K562 (cell line): Measurements from ENCODE around the gene TPRG1L. TPM values are rescaled to one million over a fixed set of nuclear protein-coding genes. Genes with fewer than 3 reads are reported as not detected.

Source experiments
- ATAC-seq: fragments of 200-7000 bp; cut with Tn5 transposase; 3 replicates; pipeline ENCODE4 v1.9.1; 2020; ENCODE audit warnings: moderate library complexity
- BruUV-seq: library from RNA; stranded (reverse); fragments of 400-500 nt; replicated peaks from 2 replicates; lab custom pipeline; 2021; lab: Mats Ljungman, UMichigan
- CTCF ChIA-PET: fragments of 300-600 bp; formaldehyde crosslinking; extraction: SDS; loops from one replicate; lab custom pipeline; 2021; ENCODE audit warnings: low intra/inter-chr PET ratio; lab: Yijun Ruan, JAX
- POLR2A ChIA-PET: fragments of 300-600, 350-650 bp; sonication (Branson Sonifier 250); formaldehyde crosslinking; extraction: SDS; loops from one replicate; lab custom pipeline; 2021; ENCODE audit warnings: antibody characterized with exemption, inconsistent platforms; lab: Yijun Ruan, JAX
- DNase-seq, 4 experiments: peaks; one replicate each; pipeline versions ENCODE4 v3.0.0 to v3.0.0-alpha.2; 2011 to 2018; ENCODE audit warnings: low spot score in 3 of 4, mixed read lengths in 3 of 4; ENCODE audit errors: extremely low read depth in 1 of 4
- FAIRE-seq: peaks from 2 replicates; lab custom pipeline; 2011; peaks lifted over from hg19 to GRCh38; lab: Jason Lieb, UNC
- H2AFZ ChIP-seq: 2 replicates; pipeline ENCODE4 v1.6.0; 2011; ENCODE audit warnings: low read depth, low read length, control low read depth, inconsistent platforms
- H3K27ac ChIP-seq: fragments of 200-600 bp; 3 replicates; pipeline ENCODE4 v1.8.0; 2011; ENCODE audit warnings: low read depth, mild to moderate bottlenecking, control low read depth, inconsistent platforms, low read length, moderate library complexity, mixed read lengths; ENCODE audit errors: extremely low read depth
- H3K27me3 ChIP-seq, 2 experiments: fragments of 300-600 bp in 1 of 2; 2 replicates in 1 of 2; 3 replicates in 1 of 2; pipeline versions ENCODE4 v1.6.0 to v1.8.0; 2011; ENCODE audit warnings: inconsistent platforms in 2 of 2, low read length in 2 of 2, mild to moderate bottlenecking in 1 of 2, mixed read lengths in 1 of 2, moderate library complexity in 1 of 2; ENCODE audit not compliant: control insufficient read depth in 2 of 2, insufficient read depth in 2 of 2
- H3K36me3 ChIP-seq: fragments of 300-600 bp; 3 replicates; pipeline ENCODE4 v1.8.0; 2011; ENCODE audit warnings: mild to moderate bottlenecking, low read length, inconsistent platforms; ENCODE audit not compliant: control insufficient read depth, insufficient read depth
- H3K4me1 ChIP-seq, 2 experiments: fragments of 200-600 bp in 1 of 2; replicated peaks in 1 of 2; 2 replicates in 1 of 2; 3 replicates in 1 of 2; pipeline versions ENCODE4 v1.5.1 to v1.8.0; 2011; ENCODE audit warnings: inconsistent platforms in 2 of 2, low read length in 2 of 2, mild to moderate bottlenecking in 1 of 2, mixed read lengths in 1 of 2, moderate library complexity in 1 of 2; ENCODE audit not compliant: control insufficient read depth in 2 of 2, insufficient read depth in 2 of 2
- H3K4me2 ChIP-seq: 2 replicates; pipeline ENCODE4 v1.6.1; 2011; ENCODE audit warnings: low read length, control low read depth, inconsistent platforms, mixed read lengths; ENCODE audit not compliant: insufficient read depth
- H3K4me3 ChIP-seq: fragments of 200-600 bp; sonication (generic), shearing (Covaris generic); 2 replicates; pipeline ENCODE4 v1.5.1; 2016; ENCODE audit warnings: control low read depth, inconsistent platforms
- H3K79me2 ChIP-seq: fragments of 200-600 bp; 3 replicates; pipeline ENCODE4 v1.8.0; 2011; ENCODE audit warnings: low read length, inconsistent platforms; ENCODE audit not compliant: control insufficient read depth, insufficient read depth
- H3K9ac ChIP-seq, 2 experiments: 2 replicates each; pipeline versions ENCODE4 v1.6.0 to v1.6.1; 2011; ENCODE audit warnings: low read depth in 2 of 2, low read length in 2 of 2, control low read depth in 1 of 2, inconsistent platforms in 1 of 2, mild to moderate bottlenecking in 1 of 2, mixed read lengths in 1 of 2; ENCODE audit not compliant: insufficient read depth in 1 of 2
- H3K9me1 ChIP-seq: one replicate; pipeline ENCODE4 v1.6.0; 2011; ENCODE audit warnings: inconsistent platforms, mild to moderate bottlenecking, low read length, moderate library complexity; ENCODE audit not compliant: control insufficient read depth, insufficient read depth
- H3K9me3 ChIP-seq: replicated peaks from 2 replicates; pipeline ENCODE4 v1.5.1; 2011; ENCODE audit warnings: low read depth, low read length, inconsistent platforms; ENCODE audit not compliant: control insufficient read depth, insufficient read depth
- H4K20me1 ChIP-seq: replicated peaks from 2 replicates; pipeline ENCODE4 v1.6.1; 2011; ENCODE audit warnings: low read length, inconsistent platforms, mixed read lengths; ENCODE audit not compliant: control insufficient read depth, insufficient read depth
- ATF7 ChIP-seq: fragments of 450-650 bp; IDR thresholded peaks from 2 replicates; pipeline ENCODE4 v1.7.1; 2014; ENCODE audit warnings: mild to moderate bottlenecking, moderate library complexity
- CBX3 ChIP-seq, 2 experiments: IDR thresholded peaks; 1 replicate in 1 of 2; 2 replicates in 1 of 2; pipeline ENCODE4 v1.6.1; 2012; ENCODE audit warnings: inconsistent platforms in 2 of 2, low read length in 2 of 2, borderline replicate concordance in 1 of 2, control low read depth in 1 of 2
- EP300 ChIP-seq: IDR thresholded peaks from 2 replicates; pipeline ENCODE4 v1.6.1; 2012; ENCODE audit warnings: low read length, improper control_type of control experiment
- MAZ ChIP-seq, 2 experiments: fragments of 450-650 bp in 1 of 2; sonication (generic) in 1 of 2; formaldehyde crosslinking; IDR thresholded peaks in 1 of 2; conservative IDR thresholded peaks in 1 of 2; 2 replicates each; pipeline versions ENCODE4 v1.4.0 to v1.5.0; 2020; ENCODE audit warnings: mild to moderate bottlenecking in 1 of 2, missing genetic modification reagents in 1 of 2
- RNF2 ChIP-seq: sonication (generic); IDR thresholded peaks from 2 replicates; pipeline ENCODE4 v1.6.1; 2016
- SAP30 ChIP-seq: fragments of 200-600 bp; sonication (generic); IDR thresholded peaks from 2 replicates; pipeline ENCODE4 v1.6.1; 2012; ENCODE audit warnings: borderline replicate concordance, low read depth, mild to moderate bottlenecking, moderate library complexity, low read length, control low read depth, inconsistent platforms; ENCODE audit not compliant: insufficient read depth, poor library complexity, severe bottlenecking
- SMC3 ChIP-seq: conservative IDR thresholded peaks from 2 replicates; pipeline ENCODE4 v1.6.1; 2011; ENCODE audit warnings: low read depth, low read length, improper control_type of control experiment; ENCODE audit not compliant: insufficient read depth
- STAG1 ChIP-seq: sonication (generic); formaldehyde crosslinking; IDR thresholded peaks from 2 replicates; pipeline ENCODE4 v1.5.0; 2020; ENCODE audit warnings: missing genetic modification reagents, borderline replicate concordance
- ZNF124 ChIP-seq: sonication (generic); formaldehyde crosslinking; IDR thresholded peaks from 2 replicates; pipeline ENCODE4 v1.8.1; 2022; ENCODE audit warnings: missing genetic modification reagents
- ZNF589 ChIP-seq: fragments of 200-800 bp; sonication (Bioruptor generic); IDR thresholded peaks from 2 replicates; pipeline ENCODE4 v1.6.1; 2016; ENCODE audit warnings: low read depth, missing genetic modification characterization, missing compliant biosample characterization
- WGBS: fragments of 100-300 bp; shearing (Covaris generic); methylation state at CpG from one replicate; pipeline ENCODE4 v1.1.6; 2016; ENCODE audit warnings: low coverage, mixed read lengths; ENCODE audit not compliant: insufficient coverage; ENCODE audit errors: missing lambda C conversion rate; 5-methylcytosine and 5-hydroxymethylcytosine counted together
- in situ Hi-C: fragments of 300-500 bp; cut with MboI; formaldehyde crosslinking; loops from 4 replicates; pipeline ENCODE4 v1.15.0; 2018; ENCODE audit warnings: inconsistent platforms, mixed read lengths
- intact Hi-C: fragments of 100-400 bp; cut with micrococcal nuclease; formaldehyde crosslinking; loops from 2 replicates; pipeline ENCODE4 v1.14.2; 2022
- polyA plus RNA-seq, 8 experiments: library from polyadenylated mRNA; depleted of rRNA in 4 of 8; stranded (reverse) in 5 of 8; unstranded in 3 of 8; fragments of >200 nt; fragmentation: Nextera tagmentation in 2 of 8; fragmentation: Illumina TruSeq in 1 of 8; extraction: Ambion mirVana in 2 of 8; extraction: Trizol in 1 of 8; gene quantifications; 2 replicates each; pipeline versions ENCODE4 v1.2.1 to v1.2.3, GENCODE V29; 2011 to 2014; ENCODE audit warnings: inconsistent platforms in 1 of 8, missing spikeins in 1 of 8
- total RNA-seq, 7 experiments: library from RNA; depleted of rRNA in 6 of 7; stranded (reverse); fragments of >200 nt in 6 of 7; fragmentation: Illumina TruSeq in 2 of 7; extraction: Trizol in 2 of 7; gene quantifications; 2 replicates each; pipeline versions ENCODE4 v1.2.1 to v1.2.3, GENCODE V29; 2011 to 2021; ENCODE audit warnings: low replicate concordance in 1 of 7
- TF ChIP-seq, protein P1 (sequence below): sonication (generic); formaldehyde crosslinking; IDR thresholded peaks from 2 replicates; pipeline ENCODE4 v1.8.0; 2022; ENCODE audit warnings: mild to moderate bottlenecking, missing genetic modification reagents
- TF ChIP-seq, protein P2 (sequence below): sonication (generic); formaldehyde crosslinking; IDR thresholded peaks from 2 replicates; pipeline ENCODE4 v1.8.0; 2022; ENCODE audit warnings: missing genetic modification reagents, mild to moderate bottlenecking, moderate library complexity, borderline replicate concordance
- TF ChIP-seq, protein P3 (sequence below), 2 experiments: fragments of 450-650 bp; conservative IDR thresholded peaks; 2 replicates each; pipeline ENCODE4 v1.6.1; 2017; ENCODE audit warnings: mild to moderate bottlenecking in 2 of 2, moderate library complexity in 2 of 2

Gene TPRG1L
- total and polyA plus RNA-seq, 9 of the 15 experiments (the other 6 are each of a cell fraction or from before 2014, with no cell fraction given) = 1.6 to 11.0 (median 6.2) TPM

DNA sequence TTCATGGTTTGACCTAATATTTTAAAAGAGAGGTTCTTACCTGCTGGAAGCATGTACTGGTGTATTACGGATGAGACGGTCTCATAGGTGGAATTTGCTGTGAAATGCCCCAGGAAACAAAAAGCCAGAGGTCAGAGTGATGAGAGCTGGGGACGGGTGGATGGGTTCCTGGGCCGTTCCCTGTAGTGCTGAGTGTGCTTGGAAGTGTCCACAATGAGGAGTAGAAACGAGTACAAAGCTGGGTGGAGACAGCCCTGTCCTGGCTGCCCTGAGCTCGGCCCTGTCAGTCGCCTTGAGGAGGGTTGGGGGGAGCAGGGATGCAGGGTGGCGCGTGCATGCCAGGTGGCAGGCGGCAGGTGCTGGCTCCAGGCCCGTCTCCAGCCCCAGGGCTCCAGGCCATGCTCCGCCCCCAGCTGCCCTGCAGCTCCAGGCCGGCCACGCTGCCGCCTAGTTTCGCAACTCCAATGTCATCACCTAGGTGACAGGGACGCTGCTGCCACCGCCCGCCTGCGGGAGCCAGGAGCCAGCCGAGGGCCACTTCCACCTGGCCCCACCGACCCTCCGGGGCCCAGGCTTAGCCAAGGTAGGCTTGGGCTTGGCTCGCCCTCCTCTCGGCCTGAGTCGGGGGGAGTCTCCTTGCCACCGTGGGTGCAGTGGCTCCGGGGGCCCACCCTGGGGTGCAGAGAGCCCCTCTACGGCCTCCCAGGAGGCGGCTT, 43.9 kb downstream of the TPRG1L start:
- in situ Hi-C loops = no loop called here
- ATAC-seq (peak; percentile 84), FAIRE-seq (no peak), DNase-seq (peak; percentile 68 to 75 (median 72))
- Histone ChIP-seq H3K4me2 (0 out of 2 replicates have a peak overlapping the region, but pooled peaks have one; percentile 10), H3K27me3 (peaks cover 38 to 66% of the 10 kb centered on the region in 2 experiments; a peak in 4 of 5 replicates), H3K9me1 (peaks cover 2% of the 10 kb centered on the region), H3K79me2 (no peaks in the 10 kb centered on the region), H3K27ac (no peak overlapping the region), H3K9ac (peak overlapping the region in 1 of 2 experiments; percentile 8; a peak in 2 of 4 replicates), H3K9me3 (no peaks in the 10 kb centered on the region), H3K36me3 (no peaks in the 10 kb centered on the region), H4K20me1 (peaks cover 45% of the 10 kb centered on the region), H3K4me3 (no peak overlapping the region), H2AFZ (no peak overlapping the region), H3K4me1 (peaks cover 3 to 51% of the 10 kb centered on the region in 2 experiments; a peak in 3 of 5 replicates)
- WGBS = 7% methylated on average over 29 of the region's 30 CpGs
- BruUV-seq = no TSS peak
- ChIA-PET CTCF (no interaction called here), POLR2A (interaction anchor here (0.6 to 2.4 kb wide), 5 partner anchors 9 to 425 kb away, joined by 3 to 7 read pairs (median 4); no protein-coding TSS in a partner anchor)
- intact Hi-C loops = no loop called here
- TF ChIP-seq ZNF589 (CRISPR knock-in tag) = no peak
- TF ChIP-seq STAG1 (CRISPR knock-in tag) = 0 out of 2 replicates have a peak, but pooled peaks have one; percentile 23
- TF ChIP-seq MAZ (CRISPR knock-in tag; conservative IDR thresholded peaks at IDR 0.05 in 1 of 2, IDR thresholded peaks at IDR 0.05 in 1 of 2) = peak in 1 of 2 experiments; percentile 52; a peak in 1 of 4 replicates
- TF ChIP-seq RNF2 = no peak
- TF ChIP-seq SMC3 = no peak
- TF ChIP-seq, protein P1, sequence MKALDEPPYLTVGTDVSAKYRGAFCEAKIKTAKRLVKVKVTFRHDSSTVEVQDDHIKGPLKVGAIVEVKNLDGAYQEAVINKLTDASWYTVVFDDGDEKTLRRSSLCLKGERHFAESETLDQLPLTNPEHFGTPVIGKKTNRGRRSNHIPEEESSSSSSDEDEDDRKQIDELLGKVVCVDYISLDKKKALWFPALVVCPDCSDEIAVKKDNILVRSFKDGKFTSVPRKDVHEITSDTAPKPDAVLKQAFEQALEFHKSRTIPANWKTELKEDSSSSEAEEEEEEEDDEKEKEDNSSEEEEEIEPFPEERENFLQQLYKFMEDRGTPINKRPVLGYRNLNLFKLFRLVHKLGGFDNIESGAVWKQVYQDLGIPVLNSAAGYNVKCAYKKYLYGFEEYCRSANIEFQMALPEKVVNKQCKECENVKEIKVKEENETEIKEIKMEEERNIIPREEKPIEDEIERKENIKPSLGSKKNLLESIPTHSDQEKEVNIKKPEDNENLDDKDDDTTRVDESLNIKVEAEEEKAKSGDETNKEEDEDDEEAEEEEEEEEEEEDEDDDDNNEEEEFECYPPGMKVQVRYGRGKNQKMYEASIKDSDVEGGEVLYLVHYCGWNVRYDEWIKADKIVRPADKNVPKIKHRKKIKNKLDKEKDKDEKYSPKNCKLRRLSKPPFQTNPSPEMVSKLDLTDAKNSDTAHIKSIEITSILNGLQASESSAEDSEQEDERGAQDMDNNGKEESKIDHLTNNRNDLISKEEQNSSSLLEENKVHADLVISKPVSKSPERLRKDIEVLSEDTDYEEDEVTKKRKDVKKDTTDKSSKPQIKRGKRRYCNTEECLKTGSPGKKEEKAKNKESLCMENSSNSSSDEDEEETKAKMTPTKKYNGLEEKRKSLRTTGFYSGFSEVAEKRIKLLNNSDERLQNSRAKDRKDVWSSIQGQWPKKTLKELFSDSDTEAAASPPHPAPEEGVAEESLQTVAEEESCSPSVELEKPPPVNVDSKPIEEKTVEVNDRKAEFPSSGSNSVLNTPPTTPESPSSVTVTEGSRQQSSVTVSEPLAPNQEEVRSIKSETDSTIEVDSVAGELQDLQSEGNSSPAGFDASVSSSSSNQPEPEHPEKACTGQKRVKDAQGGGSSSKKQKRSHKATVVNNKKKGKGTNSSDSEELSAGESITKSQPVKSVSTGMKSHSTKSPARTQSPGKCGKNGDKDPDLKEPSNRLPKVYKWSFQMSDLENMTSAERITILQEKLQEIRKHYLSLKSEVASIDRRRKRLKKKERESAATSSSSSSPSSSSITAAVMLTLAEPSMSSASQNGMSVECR (CRISPR knock-in tag) = peak; percentile 97
- TF ChIP-seq EP300 = no peak
- 0 out of 2 replicates have a peak, but pooled peaks have one; percentile 27 for TF ChIP-seq ATF7
- peak; percentile 84 for TF ChIP-seq SAP30
- TF ChIP-seq, protein P2, sequence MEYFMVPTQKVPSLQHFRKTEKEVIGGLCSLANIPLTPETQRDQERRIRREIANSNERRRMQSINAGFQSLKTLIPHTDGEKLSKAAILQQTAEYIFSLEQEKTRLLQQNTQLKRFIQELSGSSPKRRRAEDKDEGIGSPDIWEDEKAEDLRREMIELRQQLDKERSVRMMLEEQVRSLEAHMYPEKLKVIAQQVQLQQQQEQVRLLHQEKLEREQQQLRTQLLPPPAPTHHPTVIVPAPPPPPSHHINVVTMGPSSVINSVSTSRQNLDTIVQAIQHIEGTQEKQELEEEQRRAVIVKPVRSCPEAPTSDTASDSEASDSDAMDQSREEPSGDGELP (CRISPR knock-in tag) = peak; percentile 74; the same call in 1 of the 2 replicates
- no peak for TF ChIP-seq CBX3 (IDR thresholded peaks at IDR 0.05; ENCODE audit: borderline replicate concordance in 1 of 2, low read length in 2 of 2)
- peak; percentile 20; the same call in 1 of the 2 replicates for TF ChIP-seq ZNF124 (CRISPR knock-in tag)
- TF ChIP-seq, protein P3, sequence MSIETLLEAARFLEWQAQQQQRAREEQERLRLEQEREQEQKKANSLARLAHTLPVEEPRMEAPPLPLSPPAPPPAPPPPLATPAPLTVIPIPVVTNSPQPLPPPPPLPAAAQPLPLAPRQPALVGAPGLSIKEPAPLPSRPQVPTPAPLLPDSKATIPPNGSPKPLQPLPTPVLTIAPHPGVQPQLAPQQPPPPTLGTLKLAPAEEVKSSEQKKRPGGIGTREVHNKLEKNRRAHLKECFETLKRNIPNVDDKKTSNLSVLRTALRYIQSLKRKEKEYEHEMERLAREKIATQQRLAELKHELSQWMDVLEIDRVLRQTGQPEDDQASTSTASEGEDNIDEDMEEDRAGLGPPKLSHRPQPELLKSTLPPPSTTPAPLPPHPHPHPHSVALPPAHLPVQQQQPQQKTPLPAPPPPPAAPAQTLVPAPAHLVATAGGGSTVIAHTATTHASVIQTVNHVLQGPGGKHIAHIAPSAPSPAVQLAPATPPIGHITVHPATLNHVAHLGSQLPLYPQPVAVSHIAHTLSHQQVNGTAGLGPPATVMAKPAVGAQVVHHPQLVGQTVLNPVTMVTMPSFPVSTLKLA (conservative IDR thresholded peaks at IDR 0.05) = peak; percentile 89 to 95
